Smooth muscle cell of the umbilical artery (primary cell): ENCODE measurements around the gene EMC9. TPM values are rescaled to one million over a fixed set of nuclear protein-coding genes. Genes with fewer than 3 reads are reported as not detected.

Experiments
- total RNA-seq: library from RNA; depleted of rRNA; stranded (reverse); fragments of >200 nt; gene quantifications from 2 replicates; pipeline ENCODE4 v1.2.3, GENCODE V29; 2014

Gene EMC9
- total RNA-seq = 10.4 and 16.6 TPM in 2 replicates

GRCh38 chr14:24141097-24141880, at the start of gene EMC9:
TSS of gene EMC9 (minus strand) at chr14:24141591. CDS start at chr14:24141304, 287 bp downstream.

GRCh38 chr14:24188251-24189058, 47.1 kb upstream of the EMC9 start, which contains the start of gene IPO4:
TSS of gene IPO4 (minus strand) at chr14:24188816. CDS start at chr14:24188787, 29 bp downstream.

GRCh38 chr14:24171422-24172260, 30.2 kb upstream of the EMC9 start, which contains the start of gene REC8:
TSS of gene REC8 (plus strand) at chr14:24172080. CDS start at chr14:24172553, 473 bp downstream.

GRCh38 chr14:24160850-24161804, 19.7 kb upstream of the EMC9 start, which contains the start of gene IRF9:
TSS of gene IRF9 (plus strand) at chr14:24161265. CDS start at chr14:24162145, 880 bp downstream.

GRCh38 chr14:24146978-24147760, 5.8 kb upstream of the EMC9 start, which contains the start of gene RNF31:
TSS of gene RNF31 (plus strand) at chr14:24147498. CDS start at chr14:24147699, 201 bp downstream.

GRCh38 chr14:24146453-24146977, 5.1 kb upstream of the EMC9 start, which contains the start of gene PSME2:
TSS of gene PSME2 (minus strand) at chr14:24146610. CDS start at chr14:24146581, 29 bp downstream.

GRCh38 chr14:24135834-24136683, 5.3 kb downstream of the EMC9 start, which contains the start of gene PSME1:
TSS of gene PSME1 (plus strand) at chr14:24136194. CDS start at chr14:24136263, 69 bp downstream.

GRCh38 chr14:24130380-24130716, 11.0 kb downstream of the EMC9 start, which contains the start of gene FITM1:
TSS of gene FITM1 (plus strand) at chr14:24130659. CDS start at chr14:24131564, 905 bp downstream.

GRCh38 chr14:24114532-24115421, 26.6 kb downstream of the EMC9 start, which contains the start of the genes DCAF11 and NRL:
TSS of gene DCAF11 (plus strand) at chr14:24114777. CDS start at chr14:24115595, 818 bp downstream.
TSS of gene NRL (minus strand) at chr14:24114949. CDS start at chr14:24082848, 32,101 bp downstream.

GRCh38 chr14:24093901-24094840, 47.2 kb downstream of the EMC9 start, which contains the start of gene PCK2:
TSS of gene PCK2 (plus strand) at chr14:24094311. CDS start at chr14:24094406, 95 bp downstream.

Other genes with a start within 250 kb of the EMC9 start
- 24.7 and 32.4 TPM in 2 replicates for gene DHRS4, start 187.8 kb downstream of the EMC9 start, total RNA-seq
- gene DHRS4L2, start 152.7 kb downstream of the EMC9 start, total RNA-seq = 6.7 and 8.3 TPM in 2 replicates
- 0.05 TPM in 1 of 2 replicates, not detected in the other for gene CARMIL3, start 89.6 kb downstream of the EMC9 start, total RNA-seq
- not detected in 2 replicates for gene CPNE6, start 70.0 kb downstream of the EMC9 start, total RNA-seq
- gene PCK2, start 47.3 kb downstream of the EMC9 start, total RNA-seq = 26.7 TPM in 2 replicates
- 48.4 and 54.9 TPM in 2 replicates for gene DCAF11, start 26.8 kb downstream of the EMC9 start, total RNA-seq
- 0.30 and 0.69 TPM in 2 replicates for gene NRL, start 26.6 kb downstream of the EMC9 start, total RNA-seq
- not detected in 2 replicates for gene FITM1, start 10.9 kb downstream of the EMC9 start, total RNA-seq
- gene PSME1, start 5.4 kb downstream of the EMC9 start, total RNA-seq = 81.2 and 85.5 TPM in 2 replicates
- 63.5 and 65.1 TPM in 2 replicates for gene PSME2, start 5.0 kb upstream of the EMC9 start, total RNA-seq
- 28.5 and 44.6 TPM in 2 replicates for gene RNF31, start 5.9 kb upstream of the EMC9 start, total RNA-seq
- 30.5 and 42.5 TPM in 2 replicates for gene IRF9, start 19.7 kb upstream of the EMC9 start, total RNA-seq
- gene REC8, start 30.5 kb upstream of the EMC9 start, total RNA-seq = 1.2 and 1.7 TPM in 2 replicates
- 36.2 and 52.9 TPM in 2 replicates for gene IPO4, start 47.2 kb upstream of the EMC9 start, total RNA-seq
- gene TM9SF1, start 53.9 kb upstream of the EMC9 start, total RNA-seq = 90.6 and 92.9 TPM in 2 replicates
- 0.14 and 0.30 TPM in 2 replicates for gene TSSK4, start 64.1 kb upstream of the EMC9 start, total RNA-seq
- gene CHMP4A, start 71.9 kb upstream of the EMC9 start, total RNA-seq = 26.1 and 33.1 TPM in 2 replicates
- gene MDP1, start 74.5 kb upstream of the EMC9 start, total RNA-seq = 7.9 and 20.5 TPM in 2 replicates
- 158 and 162 TPM in 2 replicates for gene NEDD8, start 90.8 kb upstream of the EMC9 start, total RNA-seq
- 66.8 and 89.7 TPM in 2 replicates for gene GMPR2, start 91.3 kb upstream of the EMC9 start, total RNA-seq
- gene TINF2, start 101.0 kb upstream of the EMC9 start, total RNA-seq = 45.1 and 49.5 TPM in 2 replicates
- gene TGM1, start 121.6 kb upstream of the EMC9 start, total RNA-seq = 0.74 and 2.1 TPM in 2 replicates
- 29.7 and 35.2 TPM in 2 replicates for gene RABGGTA, start 130.0 kb upstream of the EMC9 start, total RNA-seq
- gene DHRS1, start 158.2 kb upstream of the EMC9 start, total RNA-seq = 14.9 and 23.2 TPM in 2 replicates
- 19.6 and 23.9 TPM in 2 replicates for gene NOP9, start 158.3 kb upstream of the EMC9 start, total RNA-seq
- gene CIDEB, start 166.4 kb upstream of the EMC9 start, total RNA-seq = 0.59 and 0.69 TPM in 2 replicates
- 2.1 and 3.5 TPM in 2 replicates for gene LTB4R2, start 168.5 kb upstream of the EMC9 start, total RNA-seq
- gene LTB4R, start 169.9 kb upstream of the EMC9 start, total RNA-seq = 0.59 and 0.78 TPM in 2 replicates
- 0.59 and 0.97 TPM in 2 replicates for gene ADCY4, start 193.5 kb upstream of the EMC9 start, total RNA-seq
- not detected in 2 replicates for gene RIPK3, start 198.4 kb upstream of the EMC9 start, total RNA-seq
- 29.7 and 36.8 TPM in 2 replicates for gene NFATC4, start 226.6 kb upstream of the EMC9 start, total RNA-seq